ENCODE data around the gene ADGRG3. TPM values are rescaled to one million over a fixed set of nuclear protein-coding genes. Genes with fewer than 3 reads are reported as not detected.

ADGRG3 gene
- total RNA-seq, 1 donor from 2014 or later = not detected

- H3K36me3 ChIP-seq (ENCODE audit: insufficient read depth, low read length) = no peaks in the 10 kb centered on the region
- H3K9ac ChIP-seq (ENCODE audit: low read length) = no peak overlapping the region
- H3K4me3 ChIP-seq (ENCODE audit: insufficient read depth, low read depth, low read length) = no peak overlapping the region
- H3K79me2 ChIP-seq (ENCODE audit: insufficient read depth, low read length) = peaks cover 4% of the 10 kb centered on the region
- no peaks in the 10 kb centered on the region for H3K27me3 ChIP-seq (ENCODE audit: insufficient read depth, low read length)
- DNase-seq (ENCODE audit: low read depth) = no peak
- H3K27ac ChIP-seq (ENCODE audit: low read depth, low read length) = no peak overlapping the region
- Mint-ChIP-seq H3K4me1 (ENCODE audit: low read depth, unreplicated experiment) (peaks cover 13% of the 10 kb centered on the region), H3K27me3 (ENCODE audit: low read depth, unreplicated experiment) (no peaks in the 10 kb centered on the region), H3K27ac (ENCODE audit: unreplicated experiment) (no peak overlapping the region), H3K9me3 (ENCODE audit: unreplicated experiment) (no peaks in the 10 kb centered on the region), H3K36me3 (ENCODE audit: low read depth, unreplicated experiment) (peaks cover 6% of the 10 kb centered on the region), H3K4me3 (ENCODE audit: unreplicated experiment) (no peak overlapping the region)
- no peak overlapping the region for H2AFZ ChIP-seq (ENCODE audit: low read depth, low read length)
- H3K4me2 ChIP-seq (ENCODE audit: low read length) = no peak overlapping the region
- no peaks in the 10 kb centered on the region for H3K9me3 ChIP-seq (ENCODE audit: insufficient read depth, low read depth, low read length)
- H3K4me1 ChIP-seq (ENCODE audit: insufficient read depth, low read length) = peaks cover 23% of the 10 kb centered on the region
- TF ChIP-seq CTCF (IDR thresholded peaks at IDR 0.05; ENCODE audit: insufficient read depth, low read depth, low read length) (no peak), EZH2 (IDR thresholded peaks at IDR 0.05; ENCODE audit: insufficient read depth, low read length) (no peak)
- no peaks in the 10 kb centered on the region for H4K20me1 ChIP-seq (ENCODE audit: insufficient read depth, low read length)
- no peak for FAIRE-seq
These were observed 70.7 kb downstream of the ADGRG3 start for GRCh38 chr16:57738844-57739243.

Other genes starting within 250 kb of the ADGRG3 start
- 68.9 and 72.0 TPM in 2 replicates for gene CIAPIN1, start 220.9 kb upstream of the ADGRG3 start, total RNA-seq
- 29.1 TPM in 2 replicates for gene COQ9, start 220.8 kb upstream of the ADGRG3 start, total RNA-seq
- 53.7 and 58.0 TPM in 2 replicates for gene POLR2C, start 205.6 kb upstream of the ADGRG3 start, total RNA-seq
- 25.5 and 28.4 TPM in 2 replicates for gene DOK4, start 181.8 kb upstream of the ADGRG3 start, total RNA-seq
- 7.8 and 8.8 TPM in 2 replicates for gene CCDC102A, start 131.7 kb upstream of the ADGRG3 start, total RNA-seq
- gene ADGRG5, start 125.7 kb upstream of the ADGRG3 start, total RNA-seq = 0.09 and 0.12 TPM in 2 replicates
- gene ADGRG1, start 39.7 kb upstream of the ADGRG3 start, total RNA-seq = 13.6 and 13.9 TPM in 2 replicates
- gene DRC7, start 26.5 kb downstream of the ADGRG3 start, total RNA-seq = not detected in 2 replicates
- gene KATNB1, start 67.5 kb downstream of the ADGRG3 start, total RNA-seq = 21.1 and 28.6 TPM in 2 replicates
- gene KIFC3, start 134.2 kb downstream of the ADGRG3 start, total RNA-seq = 80.4 and 96.9 TPM in 2 replicates